GM18873 (cell line): ENCODE measurements around the gene TSC22D3.
"Not testable (repeated sequence)": the region's sequence is repeated elsewhere in the genome, so short reads cannot be mapped to it uniquely, and the experiment has no call there.

ENCODE experiments used
- ATAC-seq: cut with Tn5 transposase; IDR thresholded peaks from one replicate; pipeline ENCODE4 v1.9.1; 2021; ENCODE audit warnings: mild to moderate bottlenecking, moderate library complexity, moderate number of reproducible peaks; ENCODE audit not compliant: unreplicated experiment, low FRiP score

The TSC22D3 gene

GRCh38 chrX:107685586-107685985 lies 90.0 kb downstream of the TSC22D3 start:
- not testable (repeated sequence) for ATAC-seq

- ATAC-seq = peak; percentile 71
Observed at GRCh38 chrX:107684956-107685385, 90.6 kb downstream of the TSC22D3 start.

- no peak for ATAC-seq
Observed at GRCh38 chrX:107683931-107684330, 91.7 kb downstream of the TSC22D3 start.

- no peak for ATAC-seq
Observed at GRCh38 chrX:107683124-107683895, 92.3 kb downstream of the TSC22D3 start.

GRCh38 chrX:107682256-107682655 lies 93.3 kb downstream of the TSC22D3 start:
- ATAC-seq = no peak

- no peak for ATAC-seq
Observed at GRCh38 chrX:107678957-107679740, 96.4 kb downstream of the TSC22D3 start.

GRCh38 chrX:107677909-107678308 lies 97.7 kb downstream of the TSC22D3 start:
- ATAC-seq = no peak

- no peak for ATAC-seq
Observed at GRCh38 chrX:107677501-107677901, 98.1 kb downstream of the TSC22D3 start.

GRCh38 chrX:107676559-107677378 lies 98.8 kb downstream of the TSC22D3 start:
- no peak for ATAC-seq

GRCh38 chrX:107675823-107676555 lies 99.6 kb downstream of the TSC22D3 start:
- ATAC-seq = no peak

GRCh38 chrX:107675365-107675654 lies 100.3 kb downstream of the TSC22D3 start:
- no peak for ATAC-seq

GRCh38 chrX:107674480-107675364 lies 100.9 kb downstream of the TSC22D3 start:
- ATAC-seq = peak; percentile 4

GRCh38 chrX:107673933-107674479 lies 101.6 kb downstream of the TSC22D3 start:
- ATAC-seq = peak; percentile 92

GRCh38 chrX:107673431-107673830 lies 102.2 kb downstream of the TSC22D3 start:
- ATAC-seq = no peak

GRCh38 chrX:107672955-107673378 lies 102.6 kb downstream of the TSC22D3 start:
- no peak for ATAC-seq

- not testable (repeated sequence) for ATAC-seq
Observed at GRCh38 chrX:107671256-107671655, 104.3 kb downstream of the TSC22D3 start.

GRCh38 chrX:107669885-107670628 lies 105.5 kb downstream of the TSC22D3 start:
- no peak for ATAC-seq

GRCh38 chrX:107669261-107669660 lies 106.3 kb downstream of the TSC22D3 start:
- no peak for ATAC-seq
